Stimulated activated naive CD8-positive, alpha-beta T cell treated with anti-CD3 and anti-CD28 coated beads, Interleukin-15, amount 100 ng/mL, for 72 hours (primary cell): ENCODE results near the gene TMEM60.

Experiments used
- ATAC-seq: fragments of 150-1000 bp; cut with Tn5 transposase; 2 replicates; pipeline ENCODE4 v1.10.0; 2021; ENCODE audit warnings: mild to moderate bottlenecking, moderate library complexity
- DNase-seq, 2 donors: peaks; one replicate each; pipeline ENCODE4 v3.0.0; 2021 to 2022
- H3K27ac Mint-ChIP-seq, 2 donors: one replicate each; pipeline ENCODE4 v1.8.0; 2022; ENCODE audit warnings: mild to moderate bottlenecking in 2 of 2, mixed read lengths in 2 of 2, moderate library complexity in 2 of 2
- H3K27me3 Mint-ChIP-seq: one replicate; pipeline ENCODE4 v1.8.0; 2022; ENCODE audit warnings: mixed read lengths
- H3K4me1 Mint-ChIP-seq: one replicate; pipeline ENCODE4 v1.8.0; 2022; ENCODE audit warnings: mild to moderate bottlenecking, mixed read lengths
- H3K4me3 Mint-ChIP-seq, 2 donors: one replicate each; pipeline ENCODE4 v1.8.0; 2022; ENCODE audit warnings: mild to moderate bottlenecking in 2 of 2, mixed read lengths in 2 of 2, moderate library complexity in 1 of 2
- H3K9me3 Mint-ChIP-seq, 2 donors: one replicate each; pipeline ENCODE4 v1.8.0; 2022; ENCODE audit warnings: mixed read lengths in 2 of 2

The TMEM60 gene

DNA sequence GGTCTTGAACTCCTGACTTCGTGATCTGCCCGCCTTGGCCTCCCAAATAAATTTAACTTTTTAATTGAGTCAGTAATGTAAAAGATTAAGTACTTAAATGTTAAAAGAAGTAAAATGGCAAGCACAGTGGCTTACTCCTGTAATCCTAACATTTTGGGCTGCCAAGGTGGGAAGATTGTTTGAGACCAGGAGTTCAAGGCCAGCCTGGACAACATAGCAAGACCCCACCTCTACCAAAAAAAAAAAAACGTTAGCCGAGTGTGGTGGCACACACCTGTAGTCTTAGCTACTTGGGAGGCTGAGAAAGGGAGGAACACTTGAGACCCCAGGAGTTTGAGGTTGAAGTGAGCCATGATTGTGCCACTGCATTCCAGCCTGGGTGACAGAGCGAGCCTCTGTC, 26.4 kb upstream of the TMEM60 start:
- no peak overlapping the region for H3K4me3 Mint-ChIP-seq
- DNase-seq (no peak), ATAC-seq (no peak)
- peaks cover 42 to 43% of the 10 kb centered on the region in 2 donors for H3K9me3 Mint-ChIP-seq
- no peaks in the 10 kb centered on the region for H3K27me3 Mint-ChIP-seq
- no peak overlapping the region for H3K27ac Mint-ChIP-seq
- peaks cover 26% of the 10 kb centered on the region for H3K4me1 Mint-ChIP-seq

DNA sequence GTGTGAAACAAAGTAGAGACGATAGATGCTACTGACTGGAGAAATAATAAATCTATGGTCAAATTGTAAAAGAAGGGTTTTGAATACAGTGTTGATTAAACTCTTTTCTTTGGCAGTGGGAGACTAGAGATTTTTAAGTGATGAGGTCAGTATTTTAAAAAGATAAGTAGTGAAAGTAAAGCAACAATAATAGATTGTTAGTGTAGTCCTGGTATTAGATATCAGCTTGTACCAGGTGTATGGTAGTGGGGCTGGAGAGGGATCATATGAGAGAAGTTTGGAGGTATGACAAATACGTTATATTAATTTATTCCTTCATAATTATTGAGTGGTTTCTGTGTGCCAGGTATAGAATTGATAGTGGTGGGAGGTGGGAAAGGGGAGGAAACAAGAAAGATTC, 25.6 kb upstream of the TMEM60 start:
- H3K27ac Mint-ChIP-seq = no peak overlapping the region
- ATAC-seq (no peak), DNase-seq (no peak)
- peaks cover 26% of the 10 kb centered on the region for H3K4me1 Mint-ChIP-seq
- no peak overlapping the region for H3K4me3 Mint-ChIP-seq
- H3K27me3 Mint-ChIP-seq = no peaks in the 10 kb centered on the region
- H3K9me3 Mint-ChIP-seq = peaks cover 49 to 51% of the 10 kb centered on the region in 2 donors

- DNase-seq (no peak), ATAC-seq (no peak)
- peaks cover 26% of the 10 kb centered on the region for H3K4me1 Mint-ChIP-seq
- no peak overlapping the region for H3K27ac Mint-ChIP-seq
- peaks cover 57 to 61% of the 10 kb centered on the region in 2 donors for H3K9me3 Mint-ChIP-seq
- no peaks in the 10 kb centered on the region for H3K27me3 Mint-ChIP-seq
- H3K4me3 Mint-ChIP-seq = no peak overlapping the region
These were observed 24.0 kb upstream of the TMEM60 start for GRCh38 chr7:77822269-77822668.

- Mint-ChIP-seq H3K4me3 (no peak overlapping the region), H3K4me1 (peaks cover 17% of the 10 kb centered on the region), H3K27ac (no peak overlapping the region), H3K27me3 (no peaks in the 10 kb centered on the region), H3K9me3 (peaks cover 65 to 71% of the 10 kb centered on the region in 2 donors)
- ATAC-seq = no peak
- DNase-seq = no peak
These were observed 22.7 kb upstream of the TMEM60 start for GRCh38 chr7:77820967-77821366.

- H3K27ac Mint-ChIP-seq = no peak overlapping the region
- no peak for ATAC-seq
- H3K4me1 Mint-ChIP-seq = peaks cover 15% of the 10 kb centered on the region
- no peaks in the 10 kb centered on the region for H3K27me3 Mint-ChIP-seq
- peaks cover 53 to 63% of the 10 kb centered on the region in 2 donors for H3K9me3 Mint-ChIP-seq
- DNase-seq = no peak
- no peak overlapping the region for H3K4me3 Mint-ChIP-seq
These were observed 20.8 kb upstream of the TMEM60 start for GRCh38 chr7:77819021-77819420.

DNA sequence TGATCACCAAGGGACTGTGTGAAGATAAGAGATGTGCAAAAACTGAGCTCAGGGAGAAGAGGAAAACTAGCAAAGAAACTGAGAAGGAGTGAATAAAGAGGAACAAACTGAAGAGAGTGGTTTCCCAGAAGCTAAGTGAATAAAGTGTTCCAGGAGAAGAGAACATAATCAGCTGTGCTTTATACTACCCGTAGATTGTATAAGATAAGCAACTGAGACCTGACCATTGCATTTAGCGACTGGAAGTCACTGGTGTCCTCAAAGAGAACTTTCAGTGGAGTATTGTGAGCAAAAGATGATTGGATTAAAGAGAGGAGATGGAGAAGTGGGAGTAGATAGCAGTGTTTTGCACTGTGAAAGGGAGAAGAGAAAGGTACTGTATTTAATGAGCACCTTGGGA, 14.9 kb upstream of the TMEM60 start:
- no peaks in the 10 kb centered on the region for H3K27me3 Mint-ChIP-seq
- no peak for DNase-seq
- peaks cover 17% of the 10 kb centered on the region for H3K4me1 Mint-ChIP-seq
- no peak overlapping the region for H3K27ac Mint-ChIP-seq
- peaks cover 14 to 19% of the 10 kb centered on the region in 2 donors for H3K9me3 Mint-ChIP-seq
- H3K4me3 Mint-ChIP-seq = no peak overlapping the region
- no peak for ATAC-seq

GRCh38 chr7:77812290-77812685, 14.1 kb upstream of the TMEM60 start:
- Mint-ChIP-seq H3K27ac (no peak overlapping the region), H3K27me3 (no peaks in the 10 kb centered on the region), H3K9me3 (peaks cover 21 to 24% of the 10 kb centered on the region in 2 donors), H3K4me1 (peaks cover 17% of the 10 kb centered on the region), H3K4me3 (no peak overlapping the region)
- no peak for DNase-seq
- no peak for ATAC-seq

GRCh38 chr7:77811516-77812289, 13.5 kb upstream of the TMEM60 start:
- no peak overlapping the region for H3K27ac Mint-ChIP-seq

DNA sequence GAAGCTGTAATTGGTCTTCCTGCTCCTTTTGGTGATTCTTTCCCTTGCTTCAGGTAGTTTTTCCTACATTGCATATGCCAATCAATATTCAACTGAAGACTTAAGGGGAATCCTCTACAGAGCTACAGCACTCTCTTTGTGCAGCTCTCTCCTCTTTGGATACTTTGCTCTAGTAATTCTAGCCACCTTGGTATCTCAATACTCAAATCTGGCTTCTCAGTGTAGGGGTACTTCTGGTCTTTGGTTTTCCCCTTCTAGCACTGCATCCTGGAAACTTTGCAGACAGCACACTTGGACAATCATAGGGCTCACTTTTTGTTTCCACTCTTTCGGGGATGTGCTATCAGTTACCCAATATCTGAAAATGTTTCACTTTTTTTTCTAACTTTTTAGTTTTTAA, 10.3 kb upstream of the TMEM60 start:
- Mint-ChIP-seq H3K9me3 (peaks cover 30 to 36% of the 10 kb centered on the region in 2 donors), H3K4me3 (no peak overlapping the region), H3K27me3 (no peaks in the 10 kb centered on the region), H3K27ac (no peak overlapping the region), H3K4me1 (peaks cover 36% of the 10 kb centered on the region)
- DNase-seq (no peak), ATAC-seq (no peak)

More at GRCh38 chr7:77811516-77812289, 13.5 kb upstream of the TMEM60 start:
- peaks cover 17% of the 10 kb centered on the region for H3K4me1 Mint-ChIP-seq
- peaks cover 20 to 24% of the 10 kb centered on the region in 2 donors for H3K9me3 Mint-ChIP-seq
- no peak for ATAC-seq
- no peak overlapping the region for H3K4me3 Mint-ChIP-seq
- H3K27me3 Mint-ChIP-seq = no peaks in the 10 kb centered on the region
- DNase-seq = no peak

GRCh38 chr7:77806425-77806824, 8.2 kb upstream of the TMEM60 start:
- no peak for DNase-seq
- H3K27me3 Mint-ChIP-seq = no peaks in the 10 kb centered on the region
- no peak overlapping the region for H3K4me3 Mint-ChIP-seq
- no peak overlapping the region for H3K27ac Mint-ChIP-seq
- H3K4me1 Mint-ChIP-seq = peaks cover 44% of the 10 kb centered on the region
- ATAC-seq = no peak
- peaks cover 30 to 36% of the 10 kb centered on the region in 2 donors for H3K9me3 Mint-ChIP-seq

DNA sequence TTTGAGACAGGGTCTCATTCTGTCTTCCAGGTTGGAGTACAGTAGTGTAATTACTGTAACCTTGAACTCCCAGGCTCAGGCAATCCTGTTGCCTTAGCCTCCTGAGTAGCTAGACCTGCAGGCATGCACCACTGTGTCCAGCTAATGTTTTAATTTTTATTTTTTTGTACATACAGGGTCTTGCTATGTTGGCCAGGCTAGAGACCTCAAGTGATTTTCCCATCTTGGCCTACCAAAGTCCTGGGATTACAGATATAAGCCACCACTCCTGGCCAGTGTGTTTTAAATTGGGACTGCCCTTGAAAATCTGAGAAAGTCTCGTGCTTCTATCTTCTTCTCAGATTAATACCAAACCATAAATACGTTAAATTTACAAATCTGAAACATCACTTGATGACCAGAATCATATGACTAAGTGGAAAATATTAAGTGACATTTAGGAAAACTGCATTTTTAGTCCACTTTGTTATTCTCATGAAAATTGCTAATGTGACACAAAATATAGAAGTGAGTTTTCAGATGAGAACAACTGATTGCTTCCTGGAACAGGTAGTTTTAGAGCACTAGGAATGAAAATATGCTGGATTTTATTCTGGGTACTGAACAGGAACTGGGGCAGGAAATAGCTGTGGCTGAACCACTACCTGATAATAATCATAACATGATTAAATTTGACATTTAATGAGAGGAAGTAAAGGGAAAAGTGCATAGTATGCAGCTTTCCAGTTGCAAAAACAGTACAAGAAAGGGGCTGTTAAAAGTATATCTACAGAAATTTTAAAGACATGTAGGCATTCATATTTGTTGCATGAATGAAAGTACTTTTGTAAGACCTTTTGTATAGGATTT, 4.5 kb upstream of the TMEM60 start:
- peak overlapping the region; percentile 47 to 55 for H3K4me3 Mint-ChIP-seq
- peaks cover 58% of the 10 kb centered on the region for H3K4me1 Mint-ChIP-seq
- peak overlapping the region in 1 of 2 donors; percentile 83 for H3K27ac Mint-ChIP-seq
- ATAC-seq (no peak), DNase-seq (no peak)
- no peaks in the 10 kb centered on the region for H3K27me3 Mint-ChIP-seq
- peaks cover 23 to 27% of the 10 kb centered on the region in 2 donors for H3K9me3 Mint-ChIP-seq

DNA sequence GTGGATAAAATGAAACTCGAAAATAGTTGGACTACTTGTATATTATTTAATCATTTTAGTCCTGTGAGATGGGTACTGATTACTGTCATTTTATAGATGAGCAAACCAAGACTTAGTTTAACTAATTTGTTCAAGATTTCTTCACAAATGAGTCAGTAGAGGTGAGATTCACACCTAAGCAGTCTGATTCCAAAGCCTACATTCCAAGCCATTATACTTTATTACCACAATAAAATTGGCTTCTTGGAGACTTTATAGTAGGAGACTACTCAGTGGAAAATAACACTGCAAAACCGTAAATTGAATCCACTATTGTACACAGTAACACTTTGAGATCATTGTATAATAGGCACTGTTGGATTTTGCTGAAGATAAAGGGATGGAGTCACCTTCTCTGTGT, 2.5 kb upstream of the TMEM60 start:
- ATAC-seq (no peak), DNase-seq (no peak)
- H3K4me3 Mint-ChIP-seq = peak overlapping the region in 1 of 2 donors; percentile 99
- H3K4me1 Mint-ChIP-seq = peaks cover 74% of the 10 kb centered on the region
- H3K9me3 Mint-ChIP-seq = peaks cover 7 to 8% of the 10 kb centered on the region in 2 donors
- H3K27me3 Mint-ChIP-seq = no peaks in the 10 kb centered on the region
- no peak overlapping the region for H3K27ac Mint-ChIP-seq

GRCh38 chr7:77800158-77800557, 1.9 kb upstream of the TMEM60 start:
- ATAC-seq (no peak), DNase-seq (no peak)
- peaks cover 71% of the 10 kb centered on the region for H3K4me1 Mint-ChIP-seq
- H3K4me3 Mint-ChIP-seq = peak overlapping the region; percentile 94 to 99
- H3K27me3 Mint-ChIP-seq = no peaks in the 10 kb centered on the region
- no peak overlapping the region for H3K27ac Mint-ChIP-seq
- H3K9me3 Mint-ChIP-seq = peaks cover 2 to 7% of the 10 kb centered on the region in 2 donors

GRCh38 chr7:77799078-77799964, 1.1 kb upstream of the TMEM60 start:
- ATAC-seq = no peak
- H3K27me3 Mint-ChIP-seq = no peaks in the 10 kb centered on the region
- peak in 1 of 2 donors; percentile 28 for DNase-seq
- peak overlapping the region; percentile 94 to 99 for H3K4me3 Mint-ChIP-seq
- peaks cover 0 to under 1% of the 10 kb centered on the region in 2 donors for H3K9me3 Mint-ChIP-seq
- peaks cover 69% of the 10 kb centered on the region for H3K4me1 Mint-ChIP-seq
- H3K27ac Mint-ChIP-seq = peak overlapping the region; percentile 97 to 98

GRCh38 chr7:77797734-77798393, 370 bp downstream of the TMEM60 start:
- H3K27ac Mint-ChIP-seq = peak overlapping the region; percentile 97 to 98
- H3K4me1 Mint-ChIP-seq = peaks cover 60% of the 10 kb centered on the region
- no peaks in the 10 kb centered on the region for H3K27me3 Mint-ChIP-seq
- H3K9me3 Mint-ChIP-seq = no peaks in the 10 kb centered on the region
- ATAC-seq = peak; percentile 66
- H3K4me3 Mint-ChIP-seq = peak overlapping the region; percentile 94 to 99
- DNase-seq = no peak
